CD4-positive, alpha-beta T cell treated with Interleukin-6 at 100 ng/mL for 8 hours (primary cell): ENCODE data around the gene PRRG2.
"Not testable (repeated sequence)": the region's sequence is repeated elsewhere in the genome, so short reads cannot be mapped to it uniquely, and the experiment has no call there.

ENCODE experiments used
- DNase-seq: peaks from one replicate; pipeline ENCODE4 v3.0.0-alpha.2; 2020; ENCODE audit warnings: mixed read lengths, low spot score

PRRG2 gene

GRCh38 chr19:49609499-49610092, 28.5 kb downstream of the PRRG2 start:
- DNase-seq = no peak

GRCh38 chr19:49613374-49613773, 32.3 kb downstream of the PRRG2 start:
- DNase-seq = no peak

GRCh38 chr19:49614096-49614833, 33.1 kb downstream of the PRRG2 start:
- no peak for DNase-seq

- DNase-seq = no peak
Observed at GRCh38 chr19:49615861-49616260, 34.7 kb downstream of the PRRG2 start.

- no peak for DNase-seq
Observed at GRCh38 chr19:49616532-49616931, 35.4 kb downstream of the PRRG2 start.

GRCh38 chr19:49616945-49617344, 35.8 kb downstream of the PRRG2 start:
- no peak for DNase-seq

- not testable (repeated sequence) for DNase-seq
Observed at GRCh38 chr19:49617860-49618259, 36.7 kb downstream of the PRRG2 start.

GRCh38 chr19:49624967-49625910, 44.1 kb downstream of the PRRG2 start:
- DNase-seq = no peak

GRCh38 chr19:49626226-49626625, 45.1 kb downstream of the PRRG2 start:
- DNase-seq = no peak

- DNase-seq = no peak
Observed at GRCh38 chr19:49629659-49630058, 48.5 kb downstream of the PRRG2 start.

GRCh38 chr19:49631014-49631588, 50.0 kb downstream of the PRRG2 start:
- no peak for DNase-seq

GRCh38 chr19:49631610-49632192, 50.6 kb downstream of the PRRG2 start:
- no peak for DNase-seq

- no peak for DNase-seq
Observed at GRCh38 chr19:49632576-49632975, 51.5 kb downstream of the PRRG2 start.

- not testable (repeated sequence) for DNase-seq
Observed at GRCh38 chr19:49633273-49633672, 52.2 kb downstream of the PRRG2 start.

GRCh38 chr19:49635530-49636232, 54.6 kb downstream of the PRRG2 start:
- DNase-seq = no peak

GRCh38 chr19:49636233-49636932, 55.3 kb downstream of the PRRG2 start:
- no peak for DNase-seq

GRCh38 chr19:49637821-49638738, 57.0 kb downstream of the PRRG2 start:
- no peak for DNase-seq

- DNase-seq = no peak
Observed at GRCh38 chr19:49639401-49640112, 58.4 kb downstream of the PRRG2 start.
